Activated naive CD4-positive, alpha-beta T cell treated with anti-CD3 and anti-CD28 coated beads, Interleukin-2, amount 10 ng/mL, durations not matched to agents 5 hours and 36 hours (primary cell): ENCODE data around the gene PRPF38B. TPM values are rescaled to one million over a fixed set of nuclear protein-coding genes. Genes with fewer than 3 reads are reported as not detected.

Experiments
- total RNA-seq, 2 experiments: library from RNA; stranded (reverse); gene quantifications; one replicate each; pipeline ENCODE4 v1.2.3, GENCODE V29; 2021

The PRPF38B gene, protein sequence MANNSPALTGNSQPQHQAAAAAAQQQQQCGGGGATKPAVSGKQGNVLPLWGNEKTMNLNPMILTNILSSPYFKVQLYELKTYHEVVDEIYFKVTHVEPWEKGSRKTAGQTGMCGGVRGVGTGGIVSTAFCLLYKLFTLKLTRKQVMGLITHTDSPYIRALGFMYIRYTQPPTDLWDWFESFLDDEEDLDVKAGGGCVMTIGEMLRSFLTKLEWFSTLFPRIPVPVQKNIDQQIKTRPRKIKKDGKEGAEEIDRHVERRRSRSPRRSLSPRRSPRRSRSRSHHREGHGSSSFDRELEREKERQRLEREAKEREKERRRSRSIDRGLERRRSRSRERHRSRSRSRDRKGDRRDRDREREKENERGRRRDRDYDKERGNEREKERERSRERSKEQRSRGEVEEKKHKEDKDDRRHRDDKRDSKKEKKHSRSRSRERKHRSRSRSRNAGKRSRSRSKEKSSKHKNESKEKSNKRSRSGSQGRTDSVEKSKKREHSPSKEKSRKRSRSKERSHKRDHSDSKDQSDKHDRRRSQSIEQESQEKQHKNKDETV
- 10 to 100 TPM; 74.4 to 77.0 TPM for total RNA-seq

DNA sequence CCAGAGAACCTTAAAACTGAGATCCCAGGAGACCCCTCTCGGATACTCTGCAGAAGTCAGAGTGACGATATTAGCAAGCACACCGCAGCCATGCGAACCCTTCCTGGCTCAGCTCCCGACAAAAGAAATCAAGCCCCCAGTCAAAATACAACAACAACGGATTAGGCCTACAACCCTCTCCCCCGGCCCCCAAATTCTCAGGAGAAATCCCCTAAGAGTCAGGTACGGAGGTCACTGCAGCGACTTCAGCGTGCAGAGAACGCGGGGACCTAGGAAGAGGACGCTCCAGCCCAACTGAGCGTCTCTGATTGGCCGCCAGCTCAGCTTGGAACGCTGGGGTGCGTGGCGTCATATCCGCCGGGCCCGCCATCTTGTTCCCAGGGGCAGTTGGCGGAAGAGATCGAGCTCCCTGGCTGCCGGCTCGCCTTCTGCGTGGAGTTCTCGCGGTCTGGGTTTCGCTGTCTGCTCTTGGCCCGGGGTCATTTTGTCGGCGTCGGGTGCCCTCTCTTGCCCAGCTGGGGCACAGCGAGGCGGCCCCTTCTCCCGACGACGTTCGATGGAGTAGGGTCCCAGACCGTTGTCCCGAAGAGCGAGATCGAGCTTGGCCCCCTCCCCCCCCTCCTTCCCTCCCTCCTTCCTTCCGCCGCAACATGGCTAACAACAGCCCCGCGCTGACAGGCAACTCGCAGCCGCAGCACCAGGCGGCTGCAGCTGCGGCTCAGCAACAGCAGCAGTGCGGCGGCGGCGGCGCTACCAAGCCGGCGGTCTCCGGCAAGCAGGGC lies at the start of gene PRPF38B:
PRPF38B (plus strand) TSS at position 369 of the 782 bp plus-strand sequence; CDS start at position 651, 282 bp downstream.

DNA sequence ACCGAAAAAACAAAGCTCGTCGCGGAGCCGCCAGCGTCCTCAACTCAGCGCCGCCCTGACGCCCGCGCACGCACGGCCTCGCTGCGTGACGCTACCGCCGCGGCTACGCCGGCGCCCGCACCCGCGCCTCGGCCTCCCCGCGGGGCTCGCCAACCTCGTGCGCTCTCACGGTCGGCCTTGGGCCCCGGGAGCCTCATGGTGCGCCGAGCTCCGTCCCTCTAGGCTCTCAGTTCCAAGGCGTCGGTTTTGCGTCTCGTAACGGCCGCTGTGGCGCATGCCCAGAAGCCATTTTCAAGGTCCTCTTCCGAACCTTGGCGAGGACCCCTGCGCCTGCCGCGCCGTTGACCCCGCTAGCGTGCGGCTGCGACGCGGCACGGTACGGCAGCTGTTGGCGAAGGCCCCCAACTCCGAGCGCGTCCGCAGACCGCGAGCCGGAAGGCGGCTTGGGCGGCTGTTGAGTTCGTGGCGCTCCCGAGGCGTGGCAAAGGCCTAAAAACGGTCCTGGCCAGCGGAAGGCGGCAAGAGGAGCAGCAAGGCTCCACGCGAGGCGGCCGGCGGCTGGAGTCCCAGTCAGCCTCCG lies 31.0 kb upstream of the PRPF38B start, which contains the start of gene HENMT1:
HENMT1 (minus strand) TSS at position 64 of the 580 bp plus-strand sequence. CDS start 1,209 bp downstream, outside the sequence.

DNA sequence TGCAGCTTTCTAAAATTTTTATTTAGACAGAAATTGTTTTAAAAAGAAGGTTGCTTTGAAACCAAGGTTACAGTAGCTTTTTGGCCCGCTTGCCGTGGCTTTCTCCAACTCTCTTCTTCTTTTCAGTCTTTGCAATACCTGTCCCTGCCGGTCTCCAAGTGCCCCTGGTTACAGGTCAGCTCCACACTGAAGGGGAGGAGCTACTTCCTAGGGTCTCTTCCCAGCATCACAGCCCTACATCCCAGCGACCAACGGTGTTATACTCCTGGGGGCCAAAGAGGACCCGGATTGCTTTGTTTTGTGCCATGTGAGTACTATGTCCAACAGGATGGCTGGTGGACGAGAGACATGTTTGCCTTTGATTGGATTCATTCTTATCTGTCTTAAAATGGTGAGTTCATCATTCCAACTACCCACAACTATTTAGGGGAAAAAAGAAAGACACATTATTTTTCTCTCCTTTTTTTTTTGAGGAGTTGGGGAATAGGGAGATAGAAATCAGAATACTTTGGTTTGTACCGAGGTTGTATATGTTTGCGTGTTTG lies 20.6 kb downstream of the PRPF38B start, which contains the start of gene FNDC7:
FNDC7 (plus strand) TSS at position 303 of the 545 bp plus-strand sequence; CDS start at position 329, 26 bp downstream.

DNA sequence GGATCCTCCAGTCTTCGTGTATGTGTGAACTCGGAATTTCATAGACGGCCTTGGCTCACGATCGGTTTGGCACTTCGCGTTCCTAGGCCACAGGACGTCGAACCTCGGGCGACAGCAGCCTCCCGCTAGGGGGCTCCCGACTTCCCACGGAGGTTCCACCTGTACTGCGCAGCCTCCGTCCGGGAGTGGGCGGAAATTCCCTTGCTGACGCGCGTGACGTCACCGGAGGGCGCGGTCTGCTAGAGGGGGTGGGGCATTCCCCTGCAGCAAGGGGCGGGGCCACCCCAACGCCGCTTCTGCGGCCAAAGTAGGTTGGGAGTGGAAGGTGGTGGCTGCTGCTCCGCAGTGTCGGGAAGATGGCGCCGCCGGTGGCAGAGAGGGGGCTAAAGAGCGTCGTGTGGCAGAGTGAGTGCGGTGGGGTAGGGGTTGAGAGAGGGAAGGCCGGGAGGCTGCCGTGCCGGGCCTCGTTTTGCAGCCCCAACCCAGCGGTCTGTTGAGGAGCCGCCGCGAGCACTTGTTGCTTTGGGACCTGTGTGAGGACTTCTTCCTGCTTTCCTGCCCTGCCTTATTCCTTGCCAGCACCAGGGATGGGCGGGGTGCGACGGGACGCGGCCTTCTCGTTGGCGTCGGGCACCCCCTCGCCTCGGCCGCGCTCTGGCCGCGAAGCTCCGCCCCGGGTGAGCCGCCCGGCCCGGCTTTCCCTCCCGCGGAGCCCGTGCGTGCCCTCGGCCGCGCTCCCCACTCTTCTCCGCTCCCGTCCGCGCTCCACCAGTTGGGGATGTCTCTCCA lies 54.5 kb downstream of the PRPF38B start, which contains the start of gene STXBP3:
STXBP3 (plus strand) TSS at position 293 of the 789 bp plus-strand sequence; CDS start at position 357, 64 bp downstream.

Other genes starting within 250 kb of the PRPF38B start
- gene NBPF6, start 242.0 kb upstream of the PRPF38B start, total RNA-seq = not detected
- 10 to 100 TPM; 12.2 to 12.7 TPM for gene EEIG2, start 132.2 kb upstream of the PRPF38B start, total RNA-seq
- 10 to 100 TPM; 18.5 to 20.2 TPM for gene HENMT1, start 31.2 kb upstream of the PRPF38B start, total RNA-seq
- gene FNDC7, start 20.6 kb downstream of the PRPF38B start, total RNA-seq = not detected
- gene STXBP3, start 54.4 kb downstream of the PRPF38B start, total RNA-seq = 10 to 100 TPM; 45.8 to 49.0 TPM
- not detected for gene AKNAD1, start 164.8 kb downstream of the PRPF38B start, total RNA-seq
- 10 to 100 TPM; 27.0 to 32.3 TPM for gene GPSM2, start 184.7 kb downstream of the PRPF38B start, total RNA-seq